HepG2 (cell line): ENCODE data around the gene EEF1AKMT4. TPM values are rescaled to one million over a fixed set of nuclear protein-coding genes. Genes with fewer than 3 reads are reported as not detected.

Source experiments
- ADNP ChIP-seq: sonication (generic); formaldehyde crosslinking; IDR thresholded peaks from 2 replicates; pipeline ENCODE4 v1.4.0; 2020; ENCODE audit warnings: missing genetic modification reagents
- ARNTL ChIP-seq: sonication (generic); formaldehyde crosslinking; IDR thresholded peaks from 2 replicates; pipeline ENCODE4 v1.4.0; 2020; ENCODE audit warnings: mild to moderate bottlenecking, missing genetic modification reagents
- BHLHE40 ChIP-seq: IDR thresholded peaks from 2 replicates; pipeline ENCODE4 v1.6.1; 2011; ENCODE audit warnings: low read length, improper control_type of control experiment
- HDAC2 ChIP-seq: sonication (generic); formaldehyde crosslinking; IDR thresholded peaks from 2 replicates; pipeline ENCODE4 v1.4.0; 2020; ENCODE audit warnings: missing genetic modification reagents
- KDM5A ChIP-seq: fragments of 200-600 bp; sonication (generic); IDR thresholded peaks from 2 replicates; pipeline ENCODE4 v1.7.0; 2018; ENCODE audit warnings: antibody characterized with exemption, mild to moderate bottlenecking, low read length, borderline replicate concordance
- MBNL3 ChIP-seq: fragments of 250-450 bp; sonication (Bioruptor Pico); conservative IDR thresholded peaks from 2 replicates; pipeline ENCODE4 v1.8.0; 2022; ENCODE audit warnings: mild to moderate bottlenecking, inconsistent platforms
- MIER2 ChIP-seq: IDR thresholded peaks from 2 replicates; pipeline ENCODE4 v1.6.1; 2016; ENCODE audit warnings: missing biosample characterization, missing genetic modification reagents
- NR2F6 ChIP-seq, 2 experiments: IDR thresholded peaks; 2 replicates each; pipeline ENCODE4 v1.6.1; 2016; ENCODE audit warnings: antibody characterized with exemption in 1 of 2, mild to moderate bottlenecking in 1 of 2
- NRL ChIP-seq: sonication (generic); formaldehyde crosslinking; IDR thresholded peaks from 2 replicates; pipeline ENCODE4 v1.5.0; 2020; ENCODE audit warnings: missing genetic modification reagents, mild to moderate bottlenecking, moderate library complexity, borderline replicate concordance
- RARG ChIP-seq: sonication (generic); formaldehyde crosslinking; IDR thresholded peaks from 2 replicates; pipeline ENCODE4 v1.4.0; 2020; ENCODE audit warnings: low read depth, mild to moderate bottlenecking, missing genetic modification reagents
- SALL1 ChIP-seq: sonication (generic); formaldehyde crosslinking; IDR thresholded peaks from 2 replicates; pipeline ENCODE4 v1.8.0; 2022; ENCODE audit warnings: mild to moderate bottlenecking, missing genetic modification reagents
- XRCC5 ChIP-seq: fragments of 200-400 bp; formaldehyde crosslinking; optimal IDR thresholded peaks from 2 replicates; pipeline ENCODE3; 2017; ENCODE audit warnings: mild to moderate bottlenecking, low read length
- ZFAT ChIP-seq: sonication (generic); formaldehyde crosslinking; conservative IDR thresholded peaks from 2 replicates; pipeline ENCODE4 v1.8.1; 2023; ENCODE audit warnings: missing genetic modification reagents, inconsistent platforms
- ZNF460 ChIP-seq: sonication (generic); formaldehyde crosslinking; IDR thresholded peaks from 2 replicates; pipeline ENCODE4 v1.5.1; 2020; ENCODE audit warnings: missing genetic modification reagents, mild to moderate bottlenecking, borderline replicate concordance
- ZNF891 ChIP-seq: sonication (generic); formaldehyde crosslinking; IDR thresholded peaks from 2 replicates; pipeline ENCODE4 v1.5.0; 2020; ENCODE audit warnings: mild to moderate bottlenecking, missing genetic modification reagents
- ZSCAN25 ChIP-seq: sonication (generic); formaldehyde crosslinking; IDR thresholded peaks from 2 replicates; pipeline ENCODE4 v1.8.0; 2022; ENCODE audit warnings: mild to moderate bottlenecking, missing genetic modification reagents
- polyA plus RNA-seq, 8 experiments: library from polyadenylated mRNA; depleted of rRNA in 3 of 8; stranded (reverse) in 7 of 8; unstranded in 1 of 8; fragments of >200 nt; fragmentation: Illumina TruSeq in 4 of 8; extraction: Trizol in 4 of 8; gene quantifications; 2 replicates each; pipeline versions ENCODE4 v1.2.1 to v1.2.3, GENCODE V29; 2011 to 2016; ENCODE audit warnings: low read depth in 4 of 8, missing spikeins in 1 of 8, mixed read lengths in 1 of 8; ENCODE audit not compliant: insufficient read depth in 1 of 8
- total RNA-seq, 5 experiments: library from RNA; depleted of rRNA; stranded (reverse); fragments of >200 nt; fragmentation: Illumina TruSeq; extraction: Trizol; gene quantifications; 2 replicates each; pipeline ENCODE4 v1.2.3, GENCODE V29; 2016; ENCODE audit warnings: low read depth in 1 of 5
- TF ChIP-seq, protein P1 (sequence below): sonication (generic); formaldehyde crosslinking; IDR thresholded peaks from 2 replicates; pipeline ENCODE4 v1.4.0; 2020; ENCODE audit warnings: missing genetic modification reagents, borderline replicate concordance
- TF ChIP-seq, protein P2 (sequence below): sonication (generic); formaldehyde crosslinking; IDR thresholded peaks from 2 replicates; pipeline ENCODE4 v1.4.0; 2020; ENCODE audit warnings: missing genetic modification reagents
- TF ChIP-seq, protein P3 (sequence below): sonication (generic); formaldehyde crosslinking; IDR thresholded peaks from 2 replicates; pipeline ENCODE4 v1.4.0; 2020; ENCODE audit warnings: missing genetic modification reagents
- TF ChIP-seq, protein P4 (sequence below): sonication (generic); formaldehyde crosslinking; IDR thresholded peaks from 2 replicates; pipeline ENCODE4 v1.8.0; 2022; ENCODE audit warnings: missing genetic modification reagents, mild to moderate bottlenecking, moderate library complexity, borderline replicate concordance
- TF ChIP-seq, protein P5 (sequence below): IDR thresholded peaks from 2 replicates; pipeline ENCODE4 v1.6.1; 2016; ENCODE audit warnings: missing compliant biosample characterization, missing genetic modification reagents, borderline replicate concordance

Gene EEF1AKMT4
- total and polyA plus RNA-seq, 2 of the 13 experiments (the other 11 are each of a cell fraction or from before 2014, with no cell fraction given) = 13.1 to 15.8 TPM

DNA sequence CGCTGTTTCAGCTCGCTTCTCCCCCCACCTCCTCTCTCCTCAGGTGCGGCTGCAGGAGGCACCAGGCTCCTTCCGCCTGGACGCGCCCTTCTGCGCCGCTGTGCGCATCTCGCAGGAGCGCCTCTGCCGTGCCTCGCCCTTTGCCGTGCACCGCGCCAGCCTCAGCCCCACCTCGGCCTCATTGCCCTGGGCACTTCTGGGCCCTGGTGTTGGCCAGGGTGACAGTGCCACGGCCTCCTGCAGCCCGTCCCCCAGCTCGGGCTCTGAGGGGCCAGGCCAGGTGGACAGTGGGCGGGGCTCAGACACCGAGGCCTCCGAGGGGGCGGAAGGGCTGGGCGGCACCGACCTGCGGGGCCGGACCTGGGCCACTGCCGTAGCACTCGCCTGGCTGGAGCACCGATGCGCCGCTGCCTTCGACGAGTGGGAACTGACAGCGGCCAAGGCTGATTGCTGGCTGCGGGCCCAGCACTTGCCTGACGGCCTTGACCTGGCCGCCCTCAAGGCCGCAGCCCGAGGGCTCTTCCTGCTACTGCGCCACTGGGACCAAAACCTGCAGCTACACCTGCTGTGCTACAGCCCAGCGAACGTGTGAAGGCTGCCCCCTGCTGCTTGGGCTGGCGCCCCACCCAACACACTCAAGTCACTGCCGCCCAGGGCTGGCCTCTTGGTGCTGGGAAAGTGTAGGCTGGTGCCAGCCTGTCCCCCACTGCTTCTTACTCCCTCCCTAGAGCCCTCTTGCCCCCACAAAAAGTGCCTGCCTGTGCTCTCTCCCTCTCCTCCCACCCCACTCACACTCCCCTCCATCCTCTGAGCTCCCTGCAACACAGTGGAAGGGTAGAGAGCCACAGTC, 7.8 kb upstream of the EEF1AKMT4 start (continued):
- TF ChIP-seq, protein P1, sequence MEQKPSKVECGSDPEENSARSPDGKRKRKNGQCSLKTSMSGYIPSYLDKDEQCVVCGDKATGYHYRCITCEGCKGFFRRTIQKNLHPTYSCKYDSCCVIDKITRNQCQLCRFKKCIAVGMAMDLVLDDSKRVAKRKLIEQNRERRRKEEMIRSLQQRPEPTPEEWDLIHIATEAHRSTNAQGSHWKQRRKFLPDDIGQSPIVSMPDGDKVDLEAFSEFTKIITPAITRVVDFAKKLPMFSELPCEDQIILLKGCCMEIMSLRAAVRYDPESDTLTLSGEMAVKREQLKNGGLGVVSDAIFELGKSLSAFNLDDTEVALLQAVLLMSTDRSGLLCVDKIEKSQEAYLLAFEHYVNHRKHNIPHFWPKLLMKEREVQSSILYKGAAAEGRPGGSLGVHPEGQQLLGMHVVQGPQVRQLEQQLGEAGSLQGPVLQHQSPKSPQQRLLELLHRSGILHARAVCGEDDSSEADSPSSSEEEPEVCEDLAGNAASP (CRISPR knock-in tag) = peak; percentile 96
- TF ChIP-seq, protein P2, sequence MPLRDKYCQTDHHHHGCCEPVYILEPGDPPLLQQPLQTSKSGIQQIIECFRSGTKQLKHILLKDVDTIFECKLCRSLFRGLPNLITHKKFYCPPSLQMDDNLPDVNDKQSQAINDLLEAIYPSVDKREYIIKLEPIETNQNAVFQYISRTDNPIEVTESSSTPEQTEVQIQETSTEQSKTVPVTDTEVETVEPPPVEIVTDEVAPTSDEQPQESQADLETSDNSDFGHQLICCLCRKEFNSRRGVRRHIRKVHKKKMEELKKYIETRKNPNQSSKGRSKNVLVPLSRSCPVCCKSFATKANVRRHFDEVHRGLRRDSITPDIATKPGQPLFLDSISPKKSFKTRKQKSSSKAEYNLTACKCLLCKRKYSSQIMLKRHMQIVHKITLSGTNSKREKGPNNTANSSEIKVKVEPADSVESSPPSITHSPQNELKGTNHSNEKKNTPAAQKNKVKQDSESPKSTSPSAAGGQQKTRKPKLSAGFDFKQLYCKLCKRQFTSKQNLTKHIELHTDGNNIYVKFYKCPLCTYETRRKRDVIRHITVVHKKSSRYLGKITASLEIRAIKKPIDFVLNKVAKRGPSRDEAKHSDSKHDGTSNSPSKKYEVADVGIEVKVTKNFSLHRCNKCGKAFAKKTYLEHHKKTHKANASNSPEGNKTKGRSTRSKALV (CRISPR knock-in tag) = peak; percentile 95
- TF ChIP-seq RARG (no peak), BHLHE40 (peak; percentile 47; the same call in 1 of the 2 replicates), NR2F6 (IDR thresholded peaks at IDR 0.05) (peak; percentile 98), NR2F6 (CRISPR knock-in tag; IDR thresholded peaks at IDR 0.05) (peak; percentile 100), HDAC2 (CRISPR knock-in tag) (peak; percentile 96), MIER2 (peak; percentile 94), MBNL3 (no peak), NRL (CRISPR knock-in tag) (peak; percentile 59; the same call in 1 of the 2 replicates), KDM5A (no peak), ZFAT (CRISPR knock-in tag) (0 out of 2 replicates have a peak, but pooled peaks have one; percentile 57), ARNTL (peak; percentile 80), ZSCAN25 (CRISPR knock-in tag) (peak; percentile 58; the same call in 1 of the 2 replicates), SALL1 (peak; percentile 91), ADNP (CRISPR knock-in tag) (0 out of 2 replicates have a peak, but pooled peaks have one; percentile 38), ZNF891 (CRISPR knock-in tag) (peak; percentile 78), XRCC5 (peak; percentile 81), ZNF460 (CRISPR knock-in tag) (peak; percentile 50; the same call in 1 of the 2 replicates)
- TF ChIP-seq, protein P3, sequence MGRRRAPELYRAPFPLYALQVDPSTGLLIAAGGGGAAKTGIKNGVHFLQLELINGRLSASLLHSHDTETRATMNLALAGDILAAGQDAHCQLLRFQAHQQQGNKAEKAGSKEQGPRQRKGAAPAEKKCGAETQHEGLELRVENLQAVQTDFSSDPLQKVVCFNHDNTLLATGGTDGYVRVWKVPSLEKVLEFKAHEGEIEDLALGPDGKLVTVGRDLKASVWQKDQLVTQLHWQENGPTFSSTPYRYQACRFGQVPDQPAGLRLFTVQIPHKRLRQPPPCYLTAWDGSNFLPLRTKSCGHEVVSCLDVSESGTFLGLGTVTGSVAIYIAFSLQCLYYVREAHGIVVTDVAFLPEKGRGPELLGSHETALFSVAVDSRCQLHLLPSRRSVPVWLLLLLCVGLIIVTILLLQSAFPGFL (CRISPR knock-in tag) = peak; percentile 41; the same call in 1 of the 2 replicates
- TF ChIP-seq, protein P4, sequence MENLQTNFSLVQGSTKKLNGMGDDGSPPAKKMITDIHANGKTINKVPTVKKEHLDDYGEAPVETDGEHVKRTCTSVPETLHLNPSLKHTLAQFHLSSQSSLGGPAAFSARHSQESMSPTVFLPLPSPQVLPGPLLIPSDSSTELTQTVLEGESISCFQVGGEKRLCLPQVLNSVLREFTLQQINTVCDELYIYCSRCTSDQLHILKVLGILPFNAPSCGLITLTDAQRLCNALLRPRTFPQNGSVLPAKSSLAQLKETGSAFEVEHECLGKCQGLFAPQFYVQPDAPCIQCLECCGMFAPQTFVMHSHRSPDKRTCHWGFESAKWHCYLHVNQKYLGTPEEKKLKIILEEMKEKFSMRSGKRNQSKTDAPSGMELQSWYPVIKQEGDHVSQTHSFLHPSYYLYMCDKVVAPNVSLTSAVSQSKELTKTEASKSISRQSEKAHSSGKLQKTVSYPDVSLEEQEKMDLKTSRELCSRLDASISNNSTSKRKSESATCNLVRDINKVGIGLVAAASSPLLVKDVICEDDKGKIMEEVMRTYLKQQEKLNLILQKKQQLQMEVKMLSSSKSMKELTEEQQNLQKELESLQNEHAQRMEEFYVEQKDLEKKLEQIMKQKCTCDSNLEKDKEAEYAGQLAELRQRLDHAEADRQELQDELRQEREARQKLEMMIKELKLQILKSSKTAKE (CRISPR knock-in tag) = peak; percentile 88
- TF ChIP-seq, protein P5, sequence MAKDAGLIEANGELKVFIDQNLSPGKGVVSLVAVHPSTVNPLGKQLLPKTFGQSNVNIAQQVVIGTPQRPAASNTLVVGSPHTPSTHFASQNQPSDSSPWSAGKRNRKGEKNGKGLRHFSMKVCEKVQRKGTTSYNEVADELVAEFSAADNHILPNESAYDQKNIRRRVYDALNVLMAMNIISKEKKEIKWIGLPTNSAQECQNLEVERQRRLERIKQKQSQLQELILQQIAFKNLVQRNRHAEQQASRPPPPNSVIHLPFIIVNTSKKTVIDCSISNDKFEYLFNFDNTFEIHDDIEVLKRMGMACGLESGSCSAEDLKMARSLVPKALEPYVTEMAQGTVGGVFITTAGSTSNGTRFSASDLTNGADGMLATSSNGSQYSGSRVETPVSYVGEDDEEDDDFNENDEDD = peak; percentile 64
